ENCODE data around the gene STAB2. TPM values are rescaled to one million over a fixed set of nuclear protein-coding genes. Genes with fewer than 3 reads are reported as not detected.
"Not testable (repeated sequence)": the region's sequence is repeated elsewhere in the genome, so short reads cannot be mapped to it uniquely, and the experiment has no call there.

The STAB2 gene
- total RNA-seq, 2 donors from 2014 or later: not detected

GRCh38 chr12:103808239-103808880 is 221.3 kb downstream of the STAB2 start:
- TF ChIP-seq CTCF (conservative IDR thresholded peaks at IDR 0.05): no peak

GRCh38 chr12:103809154-103809553 is 222.1 kb downstream of the STAB2 start:
- H3K36me3 Mint-ChIP-seq (ENCODE audit: low read depth): peaks cover 60% of the 10 kb centered on the region
- peaks cover 5% of the 10 kb centered on the region for H3K9me3 Mint-ChIP-seq
- peak overlapping the region; percentile 10 for H3K27ac Mint-ChIP-seq

More at GRCh38 chr12:103808239-103808880, 221.3 kb downstream of the STAB2 start:
- peaks cover 5% of the 10 kb centered on the region for H3K9me3 Mint-ChIP-seq
- Histone ChIP-seq H3K4me3 (ENCODE audit: low read length) (no peak overlapping the region), H3K9ac (ENCODE audit: extremely low read depth, low read length, poor library complexity, severe bottlenecking) (no peak overlapping the region), H3K27me3 (ENCODE audit: control insufficient read depth, insufficient read depth, low read length, poor library complexity, severe bottlenecking) (no peaks in the 10 kb centered on the region), H3K36me3 (ENCODE audit: control insufficient read depth, insufficient read depth, low read length) (peaks cover 70% of the 10 kb centered on the region), H3K9me3 (ENCODE audit: control insufficient read depth, low read length) (peaks cover 10% of the 10 kb centered on the region), H3K4me1 (ENCODE audit: control insufficient read depth, insufficient read depth, low read length) (no peaks in the 10 kb centered on the region), H3K27ac (ENCODE audit: low read depth, low read length) (no peak overlapping the region)
- H3K36me3 Mint-ChIP-seq (ENCODE audit: low read depth): peaks cover 56% of the 10 kb centered on the region
- no peak overlapping the region for H3K27ac Mint-ChIP-seq
- no peak for DNase-seq
- H3K27me3 Mint-ChIP-seq (ENCODE audit: insufficient read depth): no peaks in the 10 kb centered on the region
- H3K4me1 Mint-ChIP-seq: peaks cover 22% of the 10 kb centered on the region
- no peak overlapping the region for H3K4me3 Mint-ChIP-seq
- WGBS, 2 experiments (ENCODE audit: insufficient coverage in 1 of 2, insufficient read length in 1 of 2): 90 to 98% methylated on average over 4 to 6 of the region's 6 CpGs

GRCh38 chr12:103809639-103810038 is 222.6 kb downstream of the STAB2 start:
- H3K4me1 ChIP-seq (ENCODE audit: control insufficient read depth, insufficient read depth, low read length); H3K4me3 ChIP-seq (ENCODE audit: low read length); DNase-seq; H3K27me3 ChIP-seq (ENCODE audit: control insufficient read depth, insufficient read depth, low read length, poor library complexity, severe bottlenecking); H3K4me3 Mint-ChIP-seq; H3K9ac ChIP-seq (ENCODE audit: extremely low read depth, low read length, poor library complexity, severe bottlenecking); H3K27me3 Mint-ChIP-seq (ENCODE audit: insufficient read depth); H3K27ac ChIP-seq (ENCODE audit: low read depth, low read length); H3K9me3 Mint-ChIP-seq: not testable (repeated sequence)
- Histone ChIP-seq H3K9me3 (ENCODE audit: control insufficient read depth, low read length) (peaks cover 10% of the 10 kb centered on the region), H3K36me3 (ENCODE audit: control insufficient read depth, insufficient read depth, low read length) (peaks cover 78% of the 10 kb centered on the region)
- H3K4me1 Mint-ChIP-seq: peaks cover 18% of the 10 kb centered on the region
- peaks cover 64% of the 10 kb centered on the region for H3K36me3 Mint-ChIP-seq (ENCODE audit: low read depth)
- WGBS, 2 experiments (ENCODE audit: insufficient coverage in 1 of 2, insufficient read length in 1 of 2): 94 to 95% methylated on average over 6 to 7 of the region's 7 CpGs
- H3K27ac Mint-ChIP-seq: peak overlapping the region; percentile 10

More at GRCh38 chr12:103809154-103809553, 222.1 kb downstream of the STAB2 start:
- Histone ChIP-seq H3K9ac (ENCODE audit: extremely low read depth, low read length, poor library complexity, severe bottlenecking) (no peak overlapping the region), H3K9me3 (ENCODE audit: control insufficient read depth, low read length) (peaks cover 10% of the 10 kb centered on the region), H3K4me1 (ENCODE audit: control insufficient read depth, insufficient read depth, low read length) (no peaks in the 10 kb centered on the region), H3K4me3 (ENCODE audit: low read length) (no peak overlapping the region), H3K27me3 (ENCODE audit: control insufficient read depth, insufficient read depth, low read length, poor library complexity, severe bottlenecking) (no peaks in the 10 kb centered on the region), H3K36me3 (ENCODE audit: control insufficient read depth, insufficient read depth, low read length) (peaks cover 73% of the 10 kb centered on the region), H3K27ac (ENCODE audit: low read depth, low read length) (no peak overlapping the region)
- no peak overlapping the region for H3K4me3 Mint-ChIP-seq
- H3K27me3 Mint-ChIP-seq (ENCODE audit: insufficient read depth): no peaks in the 10 kb centered on the region
- peaks cover 20% of the 10 kb centered on the region for H3K4me1 Mint-ChIP-seq
- WGBS, 2 experiments (ENCODE audit: insufficient coverage in 1 of 2, insufficient read length in 1 of 2): 91 to 93% methylated on average over 4 of the region's 4 CpGs
- TF ChIP-seq CTCF (conservative IDR thresholded peaks at IDR 0.05): no peak
- DNase-seq: no peak

Measured in endodermal cell (in vitro differentiated cells).